ENCODE results near the gene XG.
A peak's percentile ranks its signal among the peaks of the same experiment; 100 is the strongest.

Gene XG

DNA sequence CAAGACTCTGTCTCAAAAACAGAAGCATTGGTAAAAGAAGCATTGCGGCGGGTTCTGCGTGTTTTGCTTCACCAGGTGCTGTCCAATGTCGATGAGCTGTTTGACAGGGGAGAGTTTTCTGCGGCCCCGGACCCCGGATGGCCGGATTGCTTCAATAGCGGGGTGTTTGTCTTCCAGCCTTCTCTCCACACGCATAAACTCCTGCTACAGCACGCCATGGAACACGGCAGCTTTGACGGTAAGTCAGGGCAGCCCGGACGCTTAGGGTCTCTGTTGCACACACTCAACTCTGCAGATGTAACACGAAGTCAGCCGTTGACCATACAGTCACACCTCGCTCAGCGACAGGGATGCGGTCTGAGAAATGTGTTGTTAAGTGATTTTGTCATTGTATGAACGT is 103.1 kb downstream of the XG start:
- Histone ChIP-seq H3K56ac (ENCODE audit: low read length) (no peak overlapping the region), H3K27me3 (ENCODE audit: insufficient read depth, low read length, poor library complexity) (no peaks in the 10 kb centered on the region), H2BK15ac (replicated peaks; ENCODE audit: low read depth) (no peak overlapping the region), H3K4me1 (ENCODE audit: control insufficient read depth, low read depth, low read length) (no peaks in the 10 kb centered on the region), H3K18ac (ENCODE audit: low read length) (no peak overlapping the region), H3K79me2 (ENCODE audit: control insufficient read depth, insufficient read depth, low read length) (no peaks in the 10 kb centered on the region), H4K5ac (ENCODE audit: low read length) (no peak overlapping the region), H3K4me2 (ENCODE audit: low read length) (no peak overlapping the region), H4K8ac (ENCODE audit: low read depth, low read length) (no peak overlapping the region), H2BK120ac (ENCODE audit: low read depth, low read length) (no peak overlapping the region), H3K9ac (ENCODE audit: low read length) (no peak overlapping the region), H3K4me3 (ENCODE audit: low read length) (no peak overlapping the region), H3K4ac (ENCODE audit: low read depth, low read length) (no peak overlapping the region), H3K23ac (ENCODE audit: low read length) (no peak overlapping the region), H3K79me1 (ENCODE audit: low read length) (no peaks in the 10 kb centered on the region), H3K36me3 (ENCODE audit: control insufficient read depth, insufficient read depth, low read length) (peaks cover 2% of the 10 kb centered on the region), H2BK5ac (ENCODE audit: low read length) (no peak overlapping the region), H2AK5ac (ENCODE audit: low read length) (no peak overlapping the region), H3K27ac (ENCODE audit: low read depth, low read length) (no peak overlapping the region)
- no peak for DNase-seq
- WGBS (ENCODE audit: extremely low coverage, insufficient coverage, low lambda C conversion rate) = no CpG with 5 or more reads among the region's 21 CpGs

DNA sequence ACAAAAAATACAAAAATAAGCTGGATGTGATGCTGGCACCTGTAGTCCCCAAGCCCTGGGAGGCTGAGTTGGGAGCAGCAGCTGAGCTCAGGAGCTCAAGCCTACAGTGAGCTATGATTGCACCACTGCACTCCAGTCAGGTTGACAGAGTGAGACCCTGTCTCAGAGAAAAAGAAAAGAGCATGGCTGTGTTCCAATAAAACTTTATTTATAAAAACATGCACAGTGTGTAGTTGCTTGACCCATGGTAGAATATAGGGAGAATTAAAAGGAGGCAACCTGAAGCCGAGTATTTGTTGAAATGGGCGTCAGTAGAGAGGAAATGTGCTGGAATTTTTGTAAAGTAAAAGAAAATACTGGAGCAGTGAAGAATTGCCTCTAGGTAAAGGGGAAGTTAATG is 103.9 kb downstream of the XG start:
- H3K4ac ChIP-seq (ENCODE audit: low read depth, low read length) = no peak overlapping the region
- no peak overlapping the region for H3K18ac ChIP-seq (ENCODE audit: low read length)
- H2BK5ac ChIP-seq (ENCODE audit: low read length) = no peak overlapping the region
- no CpG with 5 or more reads among the region's 2 CpGs for WGBS (ENCODE audit: extremely low coverage, insufficient coverage, low lambda C conversion rate)
- H2BK120ac ChIP-seq (ENCODE audit: low read depth, low read length) = no peak overlapping the region
- H4K8ac ChIP-seq (ENCODE audit: low read depth, low read length) = no peak overlapping the region
- no peak overlapping the region for H3K23ac ChIP-seq (ENCODE audit: low read length)
- H2AK5ac ChIP-seq (ENCODE audit: low read length) = no peak overlapping the region
- H3K4me1 ChIP-seq (ENCODE audit: control insufficient read depth, low read depth, low read length) = no peaks in the 10 kb centered on the region
- H4K5ac ChIP-seq (ENCODE audit: low read length) = no peak overlapping the region
- DNase-seq = no peak
- no peak overlapping the region for H3K4me3 ChIP-seq (ENCODE audit: low read length)
- H3K9ac ChIP-seq (ENCODE audit: low read length) = no peak overlapping the region
- H3K79me2 ChIP-seq (ENCODE audit: control insufficient read depth, insufficient read depth, low read length) = no peaks in the 10 kb centered on the region
- H3K36me3 ChIP-seq (ENCODE audit: control insufficient read depth, insufficient read depth, low read length) = peaks cover 2% of the 10 kb centered on the region
- no peak overlapping the region for H3K4me2 ChIP-seq (ENCODE audit: low read length)
- no peak overlapping the region for H3K27ac ChIP-seq (ENCODE audit: low read depth, low read length)
- no peaks in the 10 kb centered on the region for H3K27me3 ChIP-seq (ENCODE audit: insufficient read depth, low read length, poor library complexity)
- no peak overlapping the region for H3K56ac ChIP-seq (ENCODE audit: low read length)
- H2BK15ac ChIP-seq (replicated peaks; ENCODE audit: low read depth) = no peak overlapping the region
- no peaks in the 10 kb centered on the region for H3K79me1 ChIP-seq (ENCODE audit: low read length)

DNA sequence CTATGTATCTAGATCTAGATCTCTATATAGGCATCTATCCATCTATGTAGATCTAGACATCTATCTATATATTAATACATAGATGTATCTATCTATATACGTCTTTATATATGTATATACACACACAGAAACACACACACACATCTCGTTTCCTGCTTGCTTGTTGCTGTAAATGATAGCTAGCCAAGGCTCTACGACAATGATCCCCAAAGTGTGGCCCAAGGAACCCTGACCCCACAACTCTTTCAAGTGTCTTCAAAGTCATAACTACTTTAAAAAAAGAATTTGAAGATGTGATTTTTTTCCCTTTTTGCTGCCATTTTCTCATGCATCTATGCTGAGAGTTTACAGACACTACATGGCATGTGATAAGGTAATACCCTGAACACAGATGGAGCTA is 105.7 kb downstream of the XG start:
- no peak for DNase-seq
- H4K5ac ChIP-seq (ENCODE audit: low read length) = no peak overlapping the region
- H3K4me2 ChIP-seq (ENCODE audit: low read length) = no peak overlapping the region
- no peak overlapping the region for H4K8ac ChIP-seq (ENCODE audit: low read depth, low read length)
- no peak overlapping the region for H3K18ac ChIP-seq (ENCODE audit: low read length)
- H3K56ac ChIP-seq (ENCODE audit: low read length) = no peak overlapping the region
- no peak overlapping the region for H3K27ac ChIP-seq (ENCODE audit: low read depth, low read length)
- H3K4me1 ChIP-seq (ENCODE audit: control insufficient read depth, low read depth, low read length) = no peaks in the 10 kb centered on the region
- H2BK15ac ChIP-seq (replicated peaks; ENCODE audit: low read depth) = no peak overlapping the region
- no peak overlapping the region for H2BK120ac ChIP-seq (ENCODE audit: low read depth, low read length)
- no peak overlapping the region for H3K4ac ChIP-seq (ENCODE audit: low read depth, low read length)
- H3K23ac ChIP-seq (ENCODE audit: low read length) = no peak overlapping the region
- no CpG with 5 or more reads among the region's 3 CpGs for WGBS (ENCODE audit: extremely low coverage, insufficient coverage, low lambda C conversion rate)
- no peak overlapping the region for H2BK5ac ChIP-seq (ENCODE audit: low read length)
- H3K36me3 ChIP-seq (ENCODE audit: control insufficient read depth, insufficient read depth, low read length) = peaks cover 2% of the 10 kb centered on the region
- no peak overlapping the region for H3K4me3 ChIP-seq (ENCODE audit: low read length)
- H3K79me2 ChIP-seq (ENCODE audit: control insufficient read depth, insufficient read depth, low read length) = no peaks in the 10 kb centered on the region
- no peak overlapping the region for H3K9ac ChIP-seq (ENCODE audit: low read length)
- H3K79me1 ChIP-seq (ENCODE audit: low read length) = no peaks in the 10 kb centered on the region
- no peak overlapping the region for H2AK5ac ChIP-seq (ENCODE audit: low read length)
- H3K27me3 ChIP-seq (ENCODE audit: insufficient read depth, low read length, poor library complexity) = no peaks in the 10 kb centered on the region

DNA sequence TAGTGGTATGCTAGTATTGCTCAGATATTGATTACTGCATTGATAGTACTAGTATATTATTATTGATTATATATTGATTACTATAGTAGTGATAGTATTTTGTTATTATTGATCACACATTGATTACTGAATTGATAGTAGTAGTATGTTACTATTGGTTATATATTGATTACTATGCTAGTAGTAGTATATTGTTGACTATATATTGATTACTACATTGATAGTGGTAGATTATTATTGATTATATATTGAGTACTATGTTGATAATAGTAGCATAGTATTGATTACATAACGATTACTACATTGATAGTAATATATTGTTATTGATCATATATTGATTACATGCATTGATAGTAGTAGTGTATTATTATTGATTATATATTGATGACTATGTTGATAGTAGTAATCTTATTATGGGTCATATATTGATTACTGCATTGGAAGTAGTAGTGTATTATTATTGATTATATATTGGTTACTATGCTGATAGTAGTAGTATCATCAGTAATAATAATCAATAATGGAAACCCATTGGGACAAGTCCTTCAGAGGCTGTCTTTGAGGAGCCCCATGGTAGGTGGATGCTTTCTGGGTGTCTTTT is 107.5 kb downstream of the XG start:
- Histone ChIP-seq H3K9ac (ENCODE audit: low read length) (no peak overlapping the region), H3K4me1 (ENCODE audit: control insufficient read depth, low read depth, low read length) (no peaks in the 10 kb centered on the region), H3K23ac (ENCODE audit: low read length) (no peak overlapping the region), H3K36me3 (ENCODE audit: control insufficient read depth, insufficient read depth, low read length) (peaks cover 2% of the 10 kb centered on the region), H3K4me3 (ENCODE audit: low read length) (no peak overlapping the region), H3K79me1 (ENCODE audit: low read length) (no peaks in the 10 kb centered on the region), H4K8ac (ENCODE audit: low read depth, low read length) (no peak overlapping the region), H3K27me3 (ENCODE audit: insufficient read depth, low read length, poor library complexity) (no peaks in the 10 kb centered on the region), H3K79me2 (ENCODE audit: control insufficient read depth, insufficient read depth, low read length) (no peaks in the 10 kb centered on the region), H2BK120ac (ENCODE audit: low read depth, low read length) (no peak overlapping the region), H2BK15ac (replicated peaks; ENCODE audit: low read depth) (no peak overlapping the region), H4K5ac (ENCODE audit: low read length) (no peak overlapping the region), H3K27ac (ENCODE audit: low read depth, low read length) (no peak overlapping the region), H2AK5ac (ENCODE audit: low read length) (no peak overlapping the region), H3K4me2 (ENCODE audit: low read length) (no peak overlapping the region), H3K4ac (ENCODE audit: low read depth, low read length) (no peak overlapping the region), H2BK5ac (ENCODE audit: low read length) (no peak overlapping the region), H3K56ac (ENCODE audit: low read length) (no peak overlapping the region), H3K18ac (ENCODE audit: low read length) (no peak overlapping the region)
- no peak for DNase-seq
- WGBS (ENCODE audit: extremely low coverage, insufficient coverage, low lambda C conversion rate) = 100% methylated on average over 1 of the region's 1 CpG

GRCh38 chrX:2862404-2862803 is 110.6 kb downstream of the XG start:
- no peaks in the 10 kb centered on the region for H3K36me3 ChIP-seq (ENCODE audit: control insufficient read depth, insufficient read depth, low read length)

DNA sequence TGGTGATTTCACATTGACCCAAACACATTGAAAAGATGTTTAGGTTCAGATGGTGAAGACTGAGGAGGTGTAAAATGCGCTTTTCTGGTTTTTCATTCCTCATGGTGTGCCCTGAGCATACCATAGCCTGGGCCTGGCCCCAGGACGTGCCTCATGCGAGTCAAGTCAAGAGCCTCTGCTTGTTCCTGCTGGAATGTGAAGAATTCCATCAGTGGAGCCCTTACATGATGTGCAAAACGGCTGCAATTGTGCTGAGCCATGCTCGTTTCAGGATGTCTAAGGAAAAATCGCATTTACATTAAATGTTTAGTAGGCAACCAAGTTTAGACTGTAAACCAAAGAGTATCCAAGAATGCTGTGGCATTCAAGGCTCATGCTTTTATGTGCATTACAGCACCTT is 111.8 kb downstream of the XG start:
- no peak overlapping the region for H3K23ac ChIP-seq (ENCODE audit: low read length)
- WGBS (ENCODE audit: extremely low coverage, insufficient coverage, low lambda C conversion rate) = no CpG with 5 or more reads among the region's 6 CpGs
- H4K8ac ChIP-seq (ENCODE audit: low read depth, low read length) = no peak overlapping the region
- no peak overlapping the region for H3K56ac ChIP-seq (ENCODE audit: low read length)
- no peak overlapping the region for H3K4me2 ChIP-seq (ENCODE audit: low read length)
- H2AK5ac ChIP-seq (ENCODE audit: low read length) = no peak overlapping the region
- H3K4me1 ChIP-seq (ENCODE audit: control insufficient read depth, low read depth, low read length) = no peaks in the 10 kb centered on the region
- no peak overlapping the region for H2BK15ac ChIP-seq (replicated peaks; ENCODE audit: low read depth)
- no peak overlapping the region for H2BK120ac ChIP-seq (ENCODE audit: low read depth, low read length)
- H3K18ac ChIP-seq (ENCODE audit: low read length) = no peak overlapping the region
- no peaks in the 10 kb centered on the region for H3K36me3 ChIP-seq (ENCODE audit: control insufficient read depth, insufficient read depth, low read length)
- no peak overlapping the region for H3K4ac ChIP-seq (ENCODE audit: low read depth, low read length)
- H3K9ac ChIP-seq (ENCODE audit: low read length) = no peak overlapping the region
- no peaks in the 10 kb centered on the region for H3K27me3 ChIP-seq (ENCODE audit: insufficient read depth, low read length, poor library complexity)
- DNase-seq = peak; percentile 84
- no peak overlapping the region for H4K5ac ChIP-seq (ENCODE audit: low read length)
- H3K27ac ChIP-seq (ENCODE audit: low read depth, low read length) = peak overlapping the region; percentile 19
- H3K79me2 ChIP-seq (ENCODE audit: control insufficient read depth, insufficient read depth, low read length) = no peaks in the 10 kb centered on the region
- H2BK5ac ChIP-seq (ENCODE audit: low read length) = no peak overlapping the region
- H3K4me3 ChIP-seq (ENCODE audit: low read length) = no peak overlapping the region
- no peaks in the 10 kb centered on the region for H3K79me1 ChIP-seq (ENCODE audit: low read length)

More at GRCh38 chrX:2862404-2862803, 110.6 kb downstream of the XG start:
- Histone ChIP-seq H3K4me1 (ENCODE audit: control insufficient read depth, low read depth, low read length) (no peaks in the 10 kb centered on the region), H3K18ac (ENCODE audit: low read length) (no peak overlapping the region), H3K79me1 (ENCODE audit: low read length) (no peaks in the 10 kb centered on the region), H3K4me3 (ENCODE audit: low read length) (no peak overlapping the region), H3K9ac (ENCODE audit: low read length) (no peak overlapping the region), H2BK120ac (ENCODE audit: low read depth, low read length) (no peak overlapping the region), H2BK15ac (replicated peaks; ENCODE audit: low read depth) (no peak overlapping the region), H3K79me2 (ENCODE audit: control insufficient read depth, insufficient read depth, low read length) (no peaks in the 10 kb centered on the region), H4K8ac (ENCODE audit: low read depth, low read length) (no peak overlapping the region), H2AK5ac (ENCODE audit: low read length) (no peak overlapping the region), H4K5ac (ENCODE audit: low read length) (no peak overlapping the region), H3K27ac (ENCODE audit: low read depth, low read length) (no peak overlapping the region), H3K56ac (ENCODE audit: low read length) (no peak overlapping the region), H3K4ac (ENCODE audit: low read depth, low read length) (no peak overlapping the region), H3K23ac (ENCODE audit: low read length) (no peak overlapping the region), H3K27me3 (ENCODE audit: insufficient read depth, low read length, poor library complexity) (no peaks in the 10 kb centered on the region), H2BK5ac (ENCODE audit: low read length) (no peak overlapping the region), H3K4me2 (ENCODE audit: low read length) (no peak overlapping the region)
- DNase-seq = no peak
- no CpG with 5 or more reads among the region's 9 CpGs for WGBS (ENCODE audit: extremely low coverage, insufficient coverage, low lambda C conversion rate)
